HG02571 (cell line): ENCODE data around the gene NDFIP1.

Experiments
- ATAC-seq: cut with Tn5 transposase; IDR thresholded peaks from one replicate; pipeline ENCODE4 v1.9.1; 2021; ENCODE audit warnings: mild to moderate bottlenecking, moderate library complexity; ENCODE audit not compliant: unreplicated experiment

The NDFIP1 gene

DNA sequence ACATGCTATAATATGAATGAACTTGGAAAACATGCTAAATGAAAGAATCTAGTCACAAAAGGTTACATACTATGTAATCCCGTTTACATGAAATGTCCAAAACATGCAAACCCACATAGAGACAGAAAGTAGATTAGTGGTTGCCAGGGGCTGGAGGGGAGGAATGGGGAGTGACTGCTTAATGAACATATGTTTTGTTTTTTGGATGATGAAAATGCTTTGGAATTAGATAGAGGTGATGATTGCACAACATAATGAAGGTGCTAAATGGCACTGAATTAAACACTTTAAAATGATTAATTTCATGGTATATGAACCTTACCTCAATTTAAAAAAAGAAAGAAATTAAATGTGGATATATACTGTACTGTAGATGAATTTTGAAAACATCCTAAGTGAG lies 17.6 kb upstream of the NDFIP1 start:
- no peak for ATAC-seq

DNA sequence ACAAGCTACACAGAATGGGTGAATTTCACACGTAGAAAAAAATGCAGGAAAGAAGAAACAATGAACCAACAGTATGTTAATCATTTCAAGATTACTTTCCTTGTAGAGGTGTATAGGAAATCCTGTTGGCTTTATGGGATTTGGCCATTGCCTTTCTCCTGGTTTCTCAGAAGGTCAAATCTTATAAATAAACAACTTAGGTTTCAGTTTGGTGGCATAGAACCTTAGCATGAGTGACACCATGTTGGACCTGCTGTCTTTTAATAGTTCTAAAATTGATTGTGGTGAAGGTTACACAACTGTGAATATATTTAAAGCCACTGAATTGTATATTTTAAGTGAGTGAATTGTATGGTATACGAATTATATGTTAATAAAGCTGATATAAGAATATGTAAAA lies 16.7 kb upstream of the NDFIP1 start:
- no peak for ATAC-seq

DNA sequence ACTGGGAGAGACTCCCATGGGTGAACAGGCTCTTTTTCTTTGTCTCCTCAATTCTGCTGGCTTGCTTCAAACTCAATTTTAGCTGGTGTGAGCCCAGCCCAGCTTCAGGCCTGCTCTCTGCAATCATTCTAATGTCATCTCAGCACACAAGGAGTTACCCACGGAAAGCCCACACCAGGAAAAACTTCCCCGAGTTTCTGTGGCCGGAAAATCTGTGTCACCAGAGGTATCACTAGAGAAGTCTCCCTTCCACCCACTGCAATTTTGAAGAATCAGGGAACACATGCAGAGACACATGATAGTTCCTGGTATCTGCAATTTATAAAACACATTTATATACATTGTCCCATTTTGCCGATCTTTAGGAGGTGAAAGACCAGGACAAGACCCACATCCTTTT lies 13.5 kb upstream of the NDFIP1 start:
- ATAC-seq: no peak

DNA sequence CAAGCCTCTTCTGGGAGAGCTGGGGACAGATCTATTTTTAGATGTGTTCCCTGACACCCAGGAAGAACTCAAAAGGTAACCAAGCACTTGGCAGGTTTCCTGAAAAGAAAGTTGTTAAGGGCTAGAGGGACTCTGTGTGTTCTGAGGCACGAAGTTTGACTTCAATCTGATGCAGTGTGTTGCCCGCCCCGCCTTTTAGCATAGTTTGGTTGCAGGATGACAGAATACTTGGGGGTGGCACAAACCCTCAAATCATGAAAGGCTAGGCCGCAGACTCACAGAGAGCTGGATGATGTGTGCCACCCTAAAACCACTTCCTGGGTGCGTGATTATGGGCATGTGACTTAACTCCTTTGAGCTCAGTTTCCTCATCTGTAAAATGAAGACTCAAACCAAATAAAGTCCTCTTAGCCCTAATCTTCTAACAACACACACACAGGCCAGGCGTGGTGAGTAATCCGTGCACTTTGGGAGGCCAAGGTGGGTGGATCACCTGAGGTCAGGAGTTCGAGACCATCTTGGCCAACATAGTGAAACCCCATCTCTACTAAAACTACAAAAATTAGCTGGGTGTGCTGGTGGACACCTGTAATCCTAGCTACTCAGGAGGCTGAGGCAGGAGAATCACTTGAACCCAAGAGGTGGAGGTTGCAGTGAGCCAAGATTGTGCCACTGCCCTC lies 12.8 kb upstream of the NDFIP1 start:
- no peak for ATAC-seq

DNA sequence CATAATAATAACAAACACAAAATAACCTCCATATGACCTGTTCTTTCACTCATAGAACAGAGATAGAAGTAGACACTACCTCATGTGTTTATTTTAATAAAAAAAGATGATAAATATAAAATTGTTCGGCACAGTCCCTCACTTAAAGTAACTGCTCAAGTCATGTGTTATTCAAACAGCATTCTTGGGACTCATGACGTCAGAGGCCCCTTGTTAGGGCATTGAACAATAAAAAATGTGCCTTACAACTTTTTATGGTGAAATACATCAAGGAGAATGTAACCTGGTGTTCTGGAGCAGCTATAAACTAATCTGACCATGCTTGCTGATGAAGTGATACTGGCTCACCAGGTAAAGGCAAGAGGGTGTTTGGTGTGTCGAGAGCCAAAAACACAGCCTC lies 12.2 kb upstream of the NDFIP1 start:
- ATAC-seq: no peak

DNA sequence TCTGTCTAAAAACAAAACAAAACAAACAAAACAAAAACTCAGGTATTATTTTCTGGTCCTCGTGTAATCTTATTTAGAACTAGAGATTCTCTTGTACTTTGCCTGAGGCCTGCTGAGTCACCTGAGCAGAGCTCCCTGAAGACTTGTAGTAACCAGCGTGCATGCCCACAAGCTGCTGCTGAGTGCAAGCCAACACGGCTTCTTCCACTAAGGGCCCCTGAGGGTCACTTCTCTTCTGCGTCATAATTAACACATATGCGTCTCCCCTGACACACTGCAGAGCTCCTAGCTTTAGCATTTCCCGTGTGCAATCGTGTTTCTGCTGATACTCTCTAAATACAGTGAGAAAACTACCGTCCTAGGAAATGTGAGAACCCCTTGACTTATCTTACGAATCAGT lies 10.9 kb upstream of the NDFIP1 start:
- no peak for ATAC-seq

DNA sequence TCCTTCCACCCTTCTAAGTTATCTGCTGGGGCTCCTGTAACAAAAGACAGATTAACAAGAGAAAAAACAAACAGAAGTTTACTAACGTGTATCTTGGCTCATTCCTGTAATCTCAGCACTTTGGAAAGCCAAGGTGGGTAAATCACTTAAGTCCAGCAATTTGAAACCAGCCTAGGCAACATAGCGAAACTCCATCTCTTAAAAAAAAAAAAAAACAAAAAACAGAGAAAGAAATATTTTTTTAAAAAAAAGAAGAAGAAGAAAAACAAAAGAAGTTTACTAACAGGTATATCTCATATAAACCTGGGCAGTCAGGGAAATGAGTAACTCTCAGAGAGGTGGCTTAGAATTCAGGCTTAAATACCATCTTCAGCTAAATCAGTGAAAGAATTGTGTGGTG lies 10.3 kb upstream of the NDFIP1 start:
- no peak for ATAC-seq

DNA sequence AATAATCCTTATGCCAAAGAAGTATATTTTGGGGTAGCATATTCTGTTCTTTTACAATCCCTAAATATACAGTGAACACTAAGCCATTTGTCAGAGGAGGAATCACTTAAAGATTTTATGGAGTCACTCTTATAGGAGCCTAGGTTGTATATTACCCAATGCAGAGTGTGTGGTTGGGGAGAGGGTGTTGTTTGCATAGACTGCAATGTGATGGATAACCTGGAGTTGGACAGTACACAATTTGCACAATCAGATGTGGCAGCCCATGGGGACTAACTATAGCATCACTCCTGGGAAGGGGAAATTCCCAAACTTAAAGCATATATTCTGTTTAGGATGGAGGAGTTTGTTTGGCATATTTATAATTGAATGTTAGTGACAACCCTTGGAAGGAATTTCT lies 9.6 kb upstream of the NDFIP1 start:
- ATAC-seq: no peak

DNA sequence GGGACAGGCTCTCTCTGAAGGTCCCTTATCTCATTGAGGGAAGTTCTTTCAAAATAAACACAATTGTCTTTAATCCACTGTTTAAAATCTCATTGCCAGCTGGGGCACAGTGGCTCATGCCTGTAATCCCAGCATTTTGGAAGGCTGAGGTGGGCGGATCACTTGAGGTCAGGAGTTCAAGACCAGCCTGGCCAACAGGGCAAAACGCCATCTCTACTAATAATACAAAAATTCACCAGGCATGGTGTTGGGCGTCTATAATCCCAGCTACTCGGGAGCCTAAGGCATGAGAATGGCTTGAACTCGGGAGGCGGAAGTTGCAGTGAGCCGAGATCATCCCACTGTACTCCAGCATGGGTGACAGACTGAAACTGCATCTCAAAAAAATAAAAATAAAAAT lies 8.3 kb upstream of the NDFIP1 start:
- no peak for ATAC-seq

DNA sequence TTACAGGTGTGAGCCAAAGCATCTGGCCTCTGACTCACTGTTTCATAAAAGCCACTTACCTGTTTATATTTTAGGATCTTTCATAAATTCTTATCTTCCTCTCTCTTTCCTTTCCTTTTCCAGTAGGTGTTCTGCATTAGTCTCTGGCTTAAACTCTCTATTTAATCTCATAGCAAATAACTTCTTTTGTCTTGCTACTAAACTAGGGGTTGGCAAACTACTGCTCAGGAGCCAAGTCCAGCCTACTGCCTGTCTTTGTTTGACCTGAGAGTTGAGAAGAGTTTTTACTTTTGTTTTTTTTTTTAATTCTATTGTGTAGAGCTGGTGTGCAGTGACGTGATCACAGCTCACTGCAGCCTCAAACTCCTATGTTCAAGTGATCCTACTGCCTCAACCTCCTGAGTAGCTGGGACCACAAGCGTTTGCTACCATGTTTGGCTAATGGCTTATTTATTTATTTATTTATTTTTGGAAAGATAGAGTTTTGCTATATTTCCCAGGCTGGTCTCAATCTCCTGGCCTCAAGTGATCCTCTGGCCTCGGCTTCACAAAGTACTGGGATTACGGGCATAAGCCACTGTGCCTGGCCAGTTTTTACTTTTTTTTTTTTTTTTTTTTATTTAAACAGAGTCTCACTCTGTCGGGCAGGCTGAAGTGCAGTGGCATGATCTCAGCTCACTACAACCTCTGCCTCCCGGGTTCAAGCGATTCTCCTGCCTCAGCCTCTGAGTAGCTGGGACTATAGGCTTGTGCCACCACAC lies 5.4 kb upstream of the NDFIP1 start:
- ATAC-seq: no peak

DNA sequence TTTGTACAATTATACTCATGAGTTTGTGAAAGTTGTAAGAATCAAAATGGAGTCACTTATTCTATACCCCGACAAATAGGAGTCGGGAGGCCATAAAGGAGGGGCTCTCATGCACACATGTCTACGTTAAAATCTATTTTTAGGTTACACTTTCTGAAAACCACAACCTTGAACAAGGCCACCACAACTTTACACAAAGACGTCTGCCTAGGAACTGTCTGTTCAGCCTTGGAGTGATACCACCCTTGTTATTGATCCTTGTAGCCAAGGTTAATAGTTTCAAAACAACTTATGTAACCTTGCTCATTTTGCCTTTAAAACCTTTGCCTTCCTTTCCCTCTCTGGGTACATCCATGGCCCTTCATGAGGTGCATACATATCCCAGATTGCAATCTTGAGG lies 4.1 kb upstream of the NDFIP1 start:
- no peak for ATAC-seq

DNA sequence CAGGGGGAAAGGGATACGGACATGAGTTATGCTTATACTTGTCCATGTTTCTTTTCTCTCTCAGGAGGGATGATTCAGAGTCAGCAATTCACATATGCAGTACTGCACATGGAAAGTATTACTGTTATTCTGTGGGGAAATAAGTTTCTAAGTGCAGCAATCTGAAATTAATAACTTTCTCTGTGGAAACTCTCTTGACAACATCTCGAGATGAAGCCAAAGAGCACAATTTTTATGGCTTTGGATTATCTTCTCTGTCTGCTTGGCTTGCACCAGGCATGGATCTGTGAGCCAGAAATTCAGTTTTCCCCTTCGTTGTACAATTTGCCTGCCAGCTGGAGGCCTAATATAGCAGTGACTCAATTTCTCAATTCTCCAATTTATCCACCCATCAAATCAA lies 2.5 kb upstream of the NDFIP1 start:
- ATAC-seq: no peak

DNA sequence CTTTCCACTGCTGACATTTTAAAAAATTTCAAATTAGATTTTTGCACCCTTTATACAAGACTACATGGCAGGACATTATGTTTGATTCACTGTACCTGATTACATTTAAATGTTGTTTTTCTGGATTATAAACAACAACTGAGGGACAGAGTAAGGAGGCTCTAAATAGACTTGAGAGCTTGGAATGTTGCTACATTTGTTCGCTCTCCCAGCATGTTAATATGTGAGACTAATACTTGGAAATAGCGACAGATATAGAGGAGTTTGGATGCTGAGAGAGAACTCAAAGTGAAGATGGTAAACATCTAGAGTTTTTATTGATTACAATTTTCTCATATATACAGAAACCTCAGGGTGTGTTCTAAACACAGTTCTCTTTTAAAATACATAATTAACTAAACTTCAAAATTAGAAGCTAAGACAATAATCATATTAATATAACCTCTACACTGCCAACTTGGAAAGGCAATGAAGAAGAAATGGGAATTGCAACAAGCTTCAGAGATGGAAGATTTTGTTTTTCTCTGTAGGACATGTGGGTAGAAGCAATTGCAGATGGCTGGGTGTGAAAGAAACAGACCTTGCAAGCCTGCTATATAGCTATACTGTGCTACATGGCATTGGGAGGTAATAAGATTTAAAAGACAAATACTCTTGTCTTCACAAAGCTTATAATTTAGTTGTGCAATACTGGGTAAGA lies 1.4 kb upstream of the NDFIP1 start:
- no peak for ATAC-seq

DNA sequence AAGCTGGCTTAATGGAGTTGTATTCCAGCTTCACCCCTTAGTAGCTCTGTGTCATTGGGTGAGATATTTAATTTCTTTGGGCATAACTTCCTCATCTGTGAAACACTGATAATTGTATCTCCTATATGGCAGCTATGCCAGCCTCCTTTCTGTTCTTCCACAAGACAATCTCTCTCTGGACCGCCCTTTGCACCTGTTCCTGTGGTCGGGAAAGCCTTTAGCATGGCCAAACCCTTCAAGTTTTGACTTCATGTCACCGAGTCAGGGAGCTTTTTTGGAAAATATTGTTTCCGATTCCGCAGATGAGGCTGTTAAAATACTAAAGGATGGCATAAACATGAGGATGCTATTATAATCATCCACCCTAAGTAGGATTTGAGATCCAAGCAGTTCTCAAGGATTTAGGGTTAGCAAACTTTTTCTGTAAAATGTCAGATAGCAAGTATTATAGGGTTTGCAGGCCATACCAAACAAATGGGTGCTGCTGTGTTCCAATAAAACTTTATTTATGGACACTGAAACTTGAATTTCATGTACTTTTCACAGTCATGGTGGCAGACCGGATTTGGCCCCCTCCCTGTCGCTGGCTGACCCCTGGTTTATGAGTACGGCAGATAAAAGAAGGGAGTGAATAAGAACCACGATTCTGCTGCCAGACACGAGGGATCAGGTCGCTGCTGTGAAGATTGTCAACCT lies 695 bp upstream of the NDFIP1 start:
- ATAC-seq: no peak

DNA sequence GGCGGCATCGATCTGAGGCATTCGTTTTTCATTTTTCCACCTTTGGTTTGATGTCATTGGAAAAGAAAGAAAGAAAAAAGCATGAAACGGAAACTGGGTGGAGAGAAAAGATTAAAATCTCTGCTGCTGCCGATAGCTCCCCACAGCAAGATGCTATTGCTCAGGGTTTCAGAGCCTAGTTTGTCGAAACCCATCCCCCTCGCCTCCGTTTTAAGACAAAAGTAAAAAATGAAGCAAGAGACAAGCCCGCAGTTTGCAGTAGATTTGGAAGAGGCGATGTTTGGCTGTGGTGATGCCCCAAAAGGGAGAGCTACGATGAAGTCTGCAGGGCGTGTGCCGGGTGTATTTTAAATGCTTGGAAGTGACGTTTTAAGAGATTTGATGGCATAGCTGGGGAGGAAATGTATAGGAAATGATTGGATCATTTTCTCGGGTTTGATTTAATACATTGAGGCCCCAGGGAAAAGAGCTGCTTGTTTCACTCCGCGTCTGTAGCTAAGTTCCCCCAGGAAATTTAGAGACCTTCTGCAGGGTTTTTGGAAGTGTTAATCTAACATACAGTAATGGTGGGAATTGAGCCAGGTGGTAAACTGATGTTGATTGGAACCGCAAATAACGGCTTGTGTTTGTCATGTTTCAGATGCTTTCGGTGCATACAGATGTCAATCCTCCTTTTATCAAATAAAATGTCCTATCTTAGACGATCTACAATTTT lies 909 bp downstream of the NDFIP1 start:
- ATAC-seq: peak; percentile 5

DNA sequence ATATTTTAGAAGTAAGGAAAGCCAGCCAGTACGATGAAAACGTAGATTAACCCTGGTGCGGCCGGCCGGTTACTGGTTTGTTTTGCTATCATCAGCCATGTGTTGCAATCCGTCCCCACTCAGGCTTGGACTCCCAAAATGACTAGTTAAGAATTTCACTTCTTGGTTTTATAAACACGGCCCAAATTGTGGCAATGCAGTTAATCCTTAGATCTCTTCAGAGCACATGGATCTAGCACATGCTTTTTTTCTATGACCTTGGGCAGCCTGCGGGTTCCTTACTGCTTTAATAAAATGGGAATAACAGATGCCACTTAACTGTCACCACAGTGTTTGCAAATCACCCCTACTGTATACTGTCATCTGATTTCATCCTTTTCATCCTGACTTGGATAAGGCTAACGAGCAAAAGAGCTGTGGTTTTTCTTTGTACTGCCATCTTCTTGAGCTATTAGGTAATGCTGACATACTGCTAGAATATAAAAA lies 1.5 kb downstream of the NDFIP1 start:
- no peak for ATAC-seq

DNA sequence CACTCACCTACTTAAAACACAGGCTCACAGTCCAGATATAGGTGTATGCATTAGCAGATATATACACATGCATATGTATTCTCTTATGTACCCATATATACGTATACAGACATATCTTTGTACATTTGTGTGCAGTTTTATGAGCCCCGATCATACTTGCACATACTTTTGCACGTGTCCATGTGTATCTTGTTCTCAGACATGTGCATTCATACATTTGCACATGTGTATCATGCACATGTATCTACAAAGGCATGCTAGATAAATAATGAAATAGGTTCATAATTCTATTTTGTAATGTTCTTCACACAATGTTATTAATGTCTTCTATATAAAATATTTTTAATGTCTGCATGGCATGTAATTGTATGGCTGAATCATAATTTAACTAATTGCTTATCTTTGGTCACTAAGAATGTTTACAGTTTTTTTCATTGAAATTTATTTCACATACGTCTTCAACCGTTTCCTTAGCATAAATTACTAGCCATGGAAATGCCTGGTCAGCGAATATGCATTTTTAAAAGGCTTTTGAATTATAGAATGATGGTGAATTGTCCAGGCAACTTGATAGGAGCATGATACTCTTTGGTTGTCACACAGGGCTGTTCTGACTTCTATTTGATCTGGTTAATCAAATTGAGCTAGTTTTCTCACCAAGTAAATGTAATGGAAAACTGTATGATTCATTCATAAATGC lies 2.6 kb downstream of the NDFIP1 start:
- ATAC-seq: no peak

DNA sequence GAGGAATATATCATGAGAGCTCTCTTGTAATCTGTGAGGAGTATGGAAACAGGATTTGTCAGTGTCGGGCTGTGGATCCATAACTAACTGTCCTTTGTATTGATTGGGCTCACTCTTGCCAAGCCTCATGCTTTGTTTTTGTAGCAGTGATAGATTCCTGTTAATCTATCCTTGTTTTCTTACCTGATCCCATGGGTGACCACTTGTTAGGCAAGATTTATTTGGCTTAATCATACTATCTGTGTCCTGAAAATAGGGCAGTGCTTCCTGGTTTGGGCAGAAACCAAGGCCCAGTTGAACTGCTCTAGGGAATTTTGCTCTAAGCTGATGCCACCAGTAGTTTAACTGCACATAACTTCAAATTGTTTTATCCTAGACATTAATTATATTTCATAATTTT lies 6.1 kb downstream of the NDFIP1 start:
- ATAC-seq: no peak

DNA sequence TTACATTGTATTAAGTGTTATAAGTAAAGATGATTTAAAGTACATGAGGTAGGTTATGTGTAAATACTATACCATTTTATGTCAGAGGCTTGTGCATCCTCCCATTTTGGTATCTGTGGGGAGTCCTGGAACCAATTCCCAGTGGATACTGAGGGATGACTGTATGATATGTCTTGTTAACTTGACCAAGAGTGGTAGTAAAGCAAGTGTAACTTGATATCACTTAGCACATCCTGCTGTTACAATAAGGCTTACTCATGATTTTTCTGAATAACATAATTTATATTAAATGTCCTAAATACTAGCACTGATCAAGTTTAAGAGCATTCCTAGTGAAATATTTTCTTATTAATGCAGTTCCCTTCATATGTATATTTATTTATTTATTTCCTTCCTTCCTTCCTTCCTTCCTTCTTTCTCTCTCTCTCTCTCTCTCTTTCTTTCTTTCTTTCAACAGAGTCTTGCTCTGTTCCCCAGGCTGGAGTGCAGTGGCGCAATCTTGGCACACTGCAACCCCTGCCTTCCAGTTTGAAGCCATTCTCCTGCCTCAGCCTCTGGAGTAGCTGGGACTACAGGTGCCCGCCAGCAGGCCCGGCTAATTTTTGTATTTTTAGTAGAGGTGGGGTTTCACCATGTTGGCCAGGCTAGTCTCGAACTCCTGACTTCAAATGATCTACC lies 7.5 kb downstream of the NDFIP1 start:
- ATAC-seq: no peak
